ENCODE results near the gene CDC27.

Gene CDC27

DNA sequence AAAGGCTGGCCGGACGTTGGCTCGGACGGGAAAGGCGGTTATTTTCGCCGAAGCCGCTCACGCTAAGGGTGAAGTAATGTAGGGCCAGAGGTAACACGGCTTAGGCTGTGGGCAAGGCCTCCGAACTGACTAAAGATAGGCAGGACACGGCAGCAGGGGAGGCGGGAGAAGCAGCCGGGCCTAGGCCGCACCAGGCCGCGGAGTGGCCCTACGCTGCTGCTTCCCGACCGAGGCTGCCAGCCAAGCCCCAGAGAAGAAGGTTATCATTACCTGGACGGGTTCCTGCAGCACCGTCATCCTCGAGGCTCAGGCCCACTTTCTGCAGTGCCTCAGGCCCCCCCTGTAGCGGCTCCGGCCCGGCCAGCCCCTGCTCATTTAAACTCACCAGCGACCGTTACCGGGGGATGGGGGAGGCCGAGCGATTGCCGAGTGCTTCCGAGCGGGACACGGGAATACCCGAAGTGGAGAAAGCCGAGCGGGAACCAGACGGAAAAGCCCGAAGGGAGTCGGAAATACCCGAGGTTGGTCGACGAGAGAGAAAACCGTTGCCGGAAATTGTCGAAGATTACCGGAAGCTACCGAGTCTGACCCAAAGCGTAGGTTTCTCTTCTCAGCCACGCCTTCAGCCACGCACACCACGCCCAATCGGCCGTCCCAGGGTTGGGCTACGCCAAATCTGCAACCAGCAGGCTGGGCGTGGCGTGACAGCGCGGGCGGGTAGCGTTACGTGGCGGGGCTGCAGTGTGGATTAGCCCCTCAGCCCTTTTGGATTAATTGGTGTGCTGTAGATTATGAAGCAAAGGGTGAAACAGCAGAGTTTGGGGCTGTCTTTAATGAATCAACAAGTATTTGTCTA is at the start of gene CDC27:
Gene CDC27, minus strand, starts transcription at position 420 of the 856 bp plus-strand sequence. Its CDS starts 123 bp downstream, at position 297.
- DNase-seq, result peak; percentile 98
- in situ Hi-C loops (cut with HindIII; ENCODE audit: low pct_ligation_motif_present, low sequenced_read_pairs), result no loop called here
- no peaks in the 10 kb centered on the region for H3K27me3 ChIP-seq (replicated peaks)
- peak within 1 kb of the TSS; percentile 97 for H3K27ac ChIP-seq
- peak within 1 kb of the TSS; percentile 94 for H3K4me3 ChIP-seq (ENCODE audit: low read depth, low read length)
- H3K36me3 ChIP-seq (replicated peaks), result peaks cover 4% of the 10 kb centered on the region
- TF ChIP-seq, protein P1, sequence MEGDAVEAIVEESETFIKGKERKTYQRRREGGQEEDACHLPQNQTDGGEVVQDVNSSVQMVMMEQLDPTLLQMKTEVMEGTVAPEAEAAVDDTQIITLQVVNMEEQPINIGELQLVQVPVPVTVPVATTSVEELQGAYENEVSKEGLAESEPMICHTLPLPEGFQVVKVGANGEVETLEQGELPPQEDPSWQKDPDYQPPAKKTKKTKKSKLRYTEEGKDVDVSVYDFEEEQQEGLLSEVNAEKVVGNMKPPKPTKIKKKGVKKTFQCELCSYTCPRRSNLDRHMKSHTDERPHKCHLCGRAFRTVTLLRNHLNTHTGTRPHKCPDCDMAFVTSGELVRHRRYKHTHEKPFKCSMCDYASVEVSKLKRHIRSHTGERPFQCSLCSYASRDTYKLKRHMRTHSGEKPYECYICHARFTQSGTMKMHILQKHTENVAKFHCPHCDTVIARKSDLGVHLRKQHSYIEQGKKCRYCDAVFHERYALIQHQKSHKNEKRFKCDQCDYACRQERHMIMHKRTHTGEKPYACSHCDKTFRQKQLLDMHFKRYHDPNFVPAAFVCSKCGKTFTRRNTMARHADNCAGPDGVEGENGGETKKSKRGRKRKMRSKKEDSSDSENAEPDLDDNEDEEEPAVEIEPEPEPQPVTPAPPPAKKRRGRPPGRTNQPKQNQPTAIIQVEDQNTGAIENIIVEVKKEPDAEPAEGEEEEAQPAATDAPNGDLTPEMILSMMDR (IDR thresholded peaks at IDR 0.05; ENCODE audit: low read depth, low read length, missing control alignments), result no peak

DNA sequence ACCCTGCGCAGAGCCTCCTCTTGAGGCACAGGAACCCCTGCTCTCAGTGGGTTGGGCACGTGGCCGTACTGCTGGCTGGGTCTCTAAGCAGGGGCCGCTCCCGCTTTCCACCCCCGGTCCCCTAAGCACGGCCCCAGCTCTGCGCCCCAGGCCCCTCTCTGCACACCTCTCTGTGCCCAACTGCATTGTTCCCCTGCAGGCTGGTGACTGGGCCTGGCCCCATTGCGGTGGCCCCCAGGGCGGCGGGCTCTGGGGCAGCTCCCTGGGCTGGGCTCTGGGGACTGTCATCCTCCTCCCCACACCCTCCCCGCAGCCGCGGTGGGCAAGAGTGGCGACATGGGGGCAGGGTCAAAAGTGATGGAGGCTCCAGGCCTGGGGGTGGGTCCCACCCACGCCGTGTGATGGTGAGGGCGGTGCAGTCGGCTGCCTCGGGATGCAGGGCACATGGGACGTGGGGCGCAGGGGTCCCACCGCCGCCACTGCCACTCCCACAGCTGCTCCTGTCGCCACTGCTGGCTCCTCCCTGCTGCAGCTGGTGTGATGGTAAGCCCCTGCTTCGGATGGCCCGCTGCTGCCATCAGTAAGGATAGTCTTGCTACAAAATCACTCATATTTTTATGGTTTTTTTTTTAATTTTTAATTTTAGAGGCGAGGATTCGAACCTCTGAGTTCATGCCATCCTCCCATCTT is 49.4 kb upstream of the CDC27 start:
- TF ChIP-seq, protein P1 (IDR thresholded peaks at IDR 0.05; ENCODE audit: low read depth, low read length, missing control alignments), result no peak
- no peak for DNase-seq
- in situ Hi-C loops (cut with HindIII; ENCODE audit: low pct_ligation_motif_present, low sequenced_read_pairs), result no loop called here
- H3K27me3 ChIP-seq (replicated peaks), result no peaks in the 10 kb centered on the region
- no peak overlapping the region for H3K27ac ChIP-seq
- no peaks in the 10 kb centered on the region for H3K36me3 ChIP-seq (replicated peaks)
- H3K4me3 ChIP-seq (ENCODE audit: low read depth, low read length), result no peak overlapping the region

DNA sequence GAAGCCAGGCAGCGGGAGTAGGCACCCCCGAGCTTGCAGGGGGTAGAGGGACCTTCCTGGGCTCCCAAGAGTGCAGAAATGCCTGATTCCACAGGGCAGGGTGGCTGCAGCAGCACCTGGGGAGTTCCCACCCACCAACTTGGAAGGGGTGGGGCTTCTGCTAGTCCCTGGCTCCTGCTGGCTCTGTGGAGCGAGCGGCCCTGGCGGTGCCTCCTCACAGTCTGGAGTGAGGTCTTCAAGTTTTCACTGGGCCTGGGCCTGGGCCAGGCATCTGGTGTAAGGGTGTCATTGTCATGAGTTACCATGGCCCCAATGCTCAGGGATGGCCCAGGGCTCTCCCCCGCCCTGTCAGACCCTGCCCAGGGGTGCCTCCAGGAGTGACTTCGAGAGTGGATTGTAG is 48.7 kb upstream of the CDC27 start:
- Histone ChIP-seq H3K36me3 (replicated peaks) (no peaks in the 10 kb centered on the region), H3K4me3 (ENCODE audit: low read depth, low read length) (no peak overlapping the region), H3K27me3 (replicated peaks) (no peaks in the 10 kb centered on the region), H3K27ac (no peak overlapping the region)
- no peak for DNase-seq
- in situ Hi-C loops (cut with HindIII; ENCODE audit: low pct_ligation_motif_present, low sequenced_read_pairs), result no loop called here
- TF ChIP-seq, protein P1 (IDR thresholded peaks at IDR 0.05; ENCODE audit: low read depth, low read length, missing control alignments), result no peak

- TF ChIP-seq, protein P1 (IDR thresholded peaks at IDR 0.05; ENCODE audit: low read depth, low read length, missing control alignments), result no peak
- H3K4me3 ChIP-seq (ENCODE audit: low read depth, low read length), result no peak overlapping the region
- H3K27me3 ChIP-seq (replicated peaks), result no peaks in the 10 kb centered on the region
- H3K27ac ChIP-seq, result no peak overlapping the region
- in situ Hi-C loops (cut with HindIII; ENCODE audit: low pct_ligation_motif_present, low sequenced_read_pairs), result no loop called here
- no peak for DNase-seq
- H3K36me3 ChIP-seq (replicated peaks), result no peaks in the 10 kb centered on the region
Observed at GRCh38 chr17:47235923-47236322, 46.8 kb upstream of the CDC27 start.

DNA sequence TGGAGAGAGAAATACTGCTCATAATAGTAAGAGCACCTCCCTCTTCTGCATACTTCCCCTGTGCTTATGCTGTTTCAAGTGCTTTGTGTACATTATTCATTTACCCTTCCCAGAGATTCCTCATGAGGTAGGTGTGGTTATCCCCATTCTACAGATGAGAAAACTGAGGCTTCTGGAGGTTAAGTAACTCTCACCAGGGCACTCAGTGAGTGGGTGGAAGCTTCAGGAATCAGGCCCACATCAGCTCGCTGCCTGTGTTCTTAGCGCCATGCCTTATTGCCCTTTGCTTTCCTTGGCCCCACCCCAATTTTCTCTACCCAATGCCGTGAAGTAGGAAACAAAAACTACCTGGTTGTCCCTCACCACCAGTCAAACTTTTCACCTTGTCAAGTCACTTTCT is 46.4 kb upstream of the CDC27 start:
- Histone ChIP-seq H3K27me3 (replicated peaks) (no peaks in the 10 kb centered on the region), H3K4me3 (ENCODE audit: low read depth, low read length) (no peak overlapping the region), H3K36me3 (replicated peaks) (no peaks in the 10 kb centered on the region), H3K27ac (no peak overlapping the region)
- in situ Hi-C loops (cut with HindIII; ENCODE audit: low pct_ligation_motif_present, low sequenced_read_pairs), result no loop called here
- DNase-seq, result no peak
- TF ChIP-seq, protein P1 (IDR thresholded peaks at IDR 0.05; ENCODE audit: low read depth, low read length, missing control alignments), result no peak

Measured in brain microvascular endothelial cell (primary cell).